GM19023 (cell line): Measurements from ENCODE around the gene TEX36.
"Not testable (repeated sequence)": the region's sequence is repeated elsewhere in the genome, so short reads cannot be mapped to it uniquely, and the experiment has no call there.

Experiments
- ATAC-seq: cut with Tn5 transposase; IDR thresholded peaks from one replicate; pipeline ENCODE4 v1.9.1; 2021; ENCODE audit warnings: mild to moderate bottlenecking, moderate library complexity; ENCODE audit not compliant: unreplicated experiment

The TEX36 gene

GRCh38 chr10:125692601-125693523 is 9.9 kb upstream of the TEX36 start:
- ATAC-seq: no peak

GRCh38 chr10:125692196-125692595 is 9.2 kb upstream of the TEX36 start:
- ATAC-seq: no peak

- no peak for ATAC-seq
These were observed 8.4 kb upstream of the TEX36 start for GRCh38 chr10:125691160-125691981.

DNA sequence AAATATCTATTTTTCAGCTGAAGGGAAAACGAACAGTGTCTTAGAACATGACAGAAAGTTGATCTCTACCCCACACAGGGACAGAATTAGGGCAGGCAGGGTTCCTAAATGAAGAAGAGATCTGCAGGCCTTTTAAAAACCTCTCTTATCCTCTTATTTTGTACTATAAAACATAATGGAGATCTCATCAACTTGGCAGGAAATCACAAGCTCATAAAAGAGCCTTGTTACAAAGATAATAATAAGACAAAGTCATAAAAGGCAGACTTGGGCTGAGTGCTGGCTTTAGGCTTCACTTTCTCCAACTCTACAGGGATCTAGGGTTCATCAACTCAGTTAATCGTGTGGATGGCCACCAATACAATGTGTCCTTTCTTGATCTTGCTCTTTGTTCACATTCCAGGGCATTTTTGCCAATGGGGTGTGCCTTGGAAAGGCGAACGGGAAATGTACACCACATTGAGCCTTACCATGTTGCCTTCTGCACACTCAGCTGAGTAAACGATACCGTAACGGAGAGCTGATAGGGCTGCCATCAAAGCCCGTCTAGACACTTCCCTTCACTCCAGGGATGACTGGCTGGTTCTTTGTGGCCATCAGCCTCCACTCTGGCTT is 7.1 kb upstream of the TEX36 start:
- no peak for ATAC-seq

DNA sequence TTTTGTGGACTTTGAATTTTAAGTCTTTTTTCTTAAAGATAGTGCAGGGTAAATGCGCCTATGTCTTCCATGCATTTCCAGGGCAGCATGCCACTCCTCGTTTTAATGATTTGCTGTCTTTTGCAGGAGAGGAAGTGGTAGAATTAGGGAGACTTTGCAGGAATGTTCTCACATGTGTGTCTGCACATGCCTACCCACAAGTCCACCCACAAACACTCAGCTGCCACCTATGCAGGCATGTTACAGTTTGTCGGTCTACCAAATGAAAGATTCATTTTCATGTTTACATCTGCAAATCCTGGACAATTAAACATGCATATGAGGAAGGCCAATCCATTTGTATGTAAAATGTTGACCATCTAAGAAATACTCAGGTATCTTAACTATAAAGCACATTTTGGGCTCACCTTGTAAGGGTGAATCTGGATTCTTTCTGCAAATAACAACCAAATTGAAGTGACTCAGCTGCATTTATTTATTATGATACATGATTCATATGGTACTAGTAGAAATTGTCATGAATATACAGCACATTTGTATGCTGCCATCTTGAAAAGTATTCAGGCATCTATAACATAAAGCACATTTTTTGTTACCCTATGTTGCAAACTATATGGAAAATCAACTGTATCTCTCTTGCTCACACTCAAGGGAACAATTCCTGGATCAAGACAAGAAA is 4.7 kb upstream of the TEX36 start:
- no peak for ATAC-seq

DNA sequence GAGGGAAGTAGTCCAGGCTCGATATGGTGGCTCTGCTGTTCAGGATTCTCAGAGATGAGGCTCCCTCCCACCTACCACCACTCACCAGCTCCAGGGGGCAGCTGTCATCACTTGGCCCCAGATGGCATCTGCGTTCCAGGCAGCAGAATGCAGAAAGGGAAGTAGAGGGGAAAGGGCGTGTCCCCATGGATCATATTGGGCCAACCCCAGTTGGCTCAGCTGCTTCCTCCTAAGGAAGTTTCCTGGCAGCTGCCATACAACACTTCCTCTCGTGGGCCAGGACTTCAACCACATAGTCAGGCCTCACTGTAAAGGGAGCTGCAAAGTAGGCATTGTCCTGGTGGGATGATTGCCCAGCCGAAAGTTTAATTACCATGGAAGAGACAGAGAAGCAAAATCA is 1.6 kb upstream of the TEX36 start:
- no peak for ATAC-seq

GRCh38 chr10:125683821-125684220 is 858 bp upstream of the TEX36 start:
- ATAC-seq: no peak

GRCh38 chr10:125679436-125679835 is 3.5 kb downstream of the TEX36 start:
- no peak for ATAC-seq

- no peak for ATAC-seq
These were observed 10.1 kb downstream of the TEX36 start for GRCh38 chr10:125672884-125673283.

DNA sequence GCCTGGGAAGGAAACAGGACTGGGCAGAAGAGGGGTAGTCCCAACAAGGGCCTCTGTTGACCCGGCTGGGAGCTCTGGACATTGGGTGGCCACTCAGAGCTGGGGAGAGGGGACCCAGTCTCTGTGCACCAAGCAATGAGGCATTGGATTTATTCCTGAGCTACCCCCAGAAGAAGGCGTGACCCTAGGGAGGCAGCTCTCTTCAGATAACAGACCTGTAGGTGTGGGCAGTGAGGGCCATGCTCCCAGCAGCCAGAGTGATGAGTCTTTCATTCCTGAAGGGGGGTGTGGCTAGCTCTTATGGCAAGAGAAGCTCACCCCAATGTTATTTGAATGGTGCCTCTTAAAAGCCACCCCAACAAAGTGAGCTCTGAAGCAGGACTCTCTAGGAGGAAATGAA is 20.4 kb downstream of the TEX36 start:
- no peak for ATAC-seq

DNA sequence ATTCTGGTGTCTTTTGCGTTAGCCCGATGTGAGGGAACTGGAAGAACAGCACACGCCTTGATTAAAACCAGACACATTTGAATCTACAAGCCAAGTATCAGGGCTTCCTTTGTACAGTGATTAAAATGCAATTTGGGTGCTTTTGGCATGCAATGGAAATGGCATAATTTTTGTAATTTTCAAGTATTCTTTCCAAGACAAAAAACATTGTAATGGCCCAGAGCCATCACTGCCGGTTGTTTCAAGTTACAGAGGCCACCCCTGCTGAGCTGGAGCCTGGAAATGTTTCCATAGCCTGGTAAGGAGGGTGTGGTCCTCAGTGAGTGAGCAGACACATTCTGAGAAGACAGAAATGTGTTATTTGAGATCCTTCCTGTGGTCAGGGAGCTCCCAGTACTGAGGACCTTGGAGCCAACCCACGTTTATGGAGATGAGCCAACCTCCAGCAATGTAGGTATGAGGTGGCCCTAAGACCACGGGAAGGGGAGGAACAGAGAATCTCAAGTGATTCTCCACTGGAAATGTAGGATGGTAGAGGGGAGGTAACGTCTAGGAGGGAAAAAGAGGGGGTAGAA is 20.9 kb downstream of the TEX36 start:
- ATAC-seq: no peak

GRCh38 chr10:125661431-125661940 is 21.5 kb downstream of the TEX36 start:
- ATAC-seq: no peak

GRCh38 chr10:125659071-125659470 is 23.9 kb downstream of the TEX36 start:
- no peak for ATAC-seq

DNA sequence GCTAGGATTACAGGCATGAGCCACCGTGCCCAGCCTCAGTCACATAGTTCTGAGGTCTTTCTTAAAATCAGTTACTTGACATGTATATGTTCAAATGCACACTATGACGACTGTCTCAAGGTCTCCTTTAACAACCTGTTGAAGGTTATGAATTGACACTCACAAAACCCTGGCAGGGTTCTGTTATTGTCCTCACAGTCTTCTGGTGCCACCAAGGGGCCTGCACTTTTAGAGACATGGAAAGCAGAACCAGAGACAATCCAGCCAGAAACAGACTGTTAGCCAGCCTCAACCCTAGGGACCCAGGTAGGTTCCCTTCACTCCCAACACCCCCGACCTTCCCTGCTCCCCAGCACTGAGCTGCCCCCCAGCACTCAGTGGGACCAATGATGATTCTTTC is 26.4 kb downstream of the TEX36 start:
- no peak for ATAC-seq

DNA sequence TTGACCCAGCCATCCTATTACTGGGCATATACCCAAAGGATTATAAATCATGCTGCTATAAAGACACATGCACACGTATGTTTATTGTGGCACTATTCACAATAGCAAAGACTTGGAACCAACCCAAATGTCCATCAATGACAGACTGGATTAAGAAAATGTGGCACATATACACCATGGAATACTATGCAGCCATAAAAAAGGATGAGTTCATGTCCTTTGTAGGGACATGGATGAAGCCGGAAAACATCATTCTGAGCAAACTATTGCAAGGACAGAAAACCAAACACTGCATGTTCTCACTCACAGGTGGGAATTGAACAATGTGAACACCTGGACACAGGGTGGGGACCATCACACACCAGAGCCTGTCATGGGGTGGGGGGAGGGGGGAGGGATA is 29.9 kb downstream of the TEX36 start:
- ATAC-seq: not testable (repeated sequence)

DNA sequence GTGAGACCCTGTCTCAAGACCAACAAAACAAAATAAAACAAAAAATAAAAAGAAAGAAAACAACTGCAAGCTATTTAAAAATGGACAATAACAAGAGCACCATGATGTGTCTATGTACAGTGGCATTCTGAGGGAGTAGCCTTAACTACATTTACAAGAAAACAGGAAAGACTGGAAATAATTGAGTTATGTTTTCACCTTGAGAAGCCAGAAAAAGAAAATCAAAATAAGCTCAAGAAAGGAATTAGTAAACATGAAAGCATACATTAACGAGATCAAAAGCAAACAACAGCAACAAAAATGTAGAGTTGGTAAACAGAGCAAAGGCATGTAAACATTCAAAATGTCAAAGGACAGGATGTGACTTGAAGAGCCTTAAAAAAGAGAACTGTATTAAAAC is 36.7 kb downstream of the TEX36 start:
- no peak for ATAC-seq

DNA sequence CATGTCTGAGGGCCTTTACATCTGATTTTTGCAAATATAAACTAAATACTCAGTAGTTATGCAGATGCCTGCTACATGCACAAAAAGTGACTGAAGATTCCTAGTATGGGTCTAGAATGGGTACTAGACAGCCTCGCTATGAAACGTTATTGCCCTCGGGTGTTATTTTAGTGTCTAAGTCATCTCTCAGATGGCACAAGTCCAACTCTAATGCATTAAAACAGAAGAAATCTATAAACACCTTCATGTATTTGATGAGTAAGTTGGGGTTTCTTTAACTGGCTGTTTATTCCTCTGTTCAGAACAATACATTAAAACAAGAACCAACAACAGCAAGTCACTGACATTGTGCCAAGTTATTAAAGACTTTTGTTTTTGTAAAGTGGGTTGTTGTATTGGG is 41.6 kb downstream of the TEX36 start:
- no peak for ATAC-seq

DNA sequence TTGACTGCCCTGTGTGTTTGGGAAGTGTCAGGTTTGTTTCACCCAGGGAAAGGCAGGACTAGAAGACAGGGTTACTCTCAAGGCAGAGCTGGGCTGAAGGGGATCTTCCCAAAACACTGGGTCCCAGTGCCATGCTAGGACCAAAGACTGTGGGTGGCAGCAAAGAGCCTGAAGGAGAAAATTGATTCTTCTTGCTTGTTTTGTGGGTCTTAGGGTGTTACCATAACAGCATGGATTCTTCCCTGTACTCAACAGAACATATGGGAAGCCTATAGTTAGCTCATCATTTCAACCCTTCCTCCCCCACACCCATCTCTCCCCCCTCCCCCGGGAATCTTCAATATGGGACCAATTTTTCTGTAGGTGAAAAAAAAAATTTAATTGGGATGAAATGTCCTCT is 42.3 kb downstream of the TEX36 start:
- ATAC-seq: no peak

DNA sequence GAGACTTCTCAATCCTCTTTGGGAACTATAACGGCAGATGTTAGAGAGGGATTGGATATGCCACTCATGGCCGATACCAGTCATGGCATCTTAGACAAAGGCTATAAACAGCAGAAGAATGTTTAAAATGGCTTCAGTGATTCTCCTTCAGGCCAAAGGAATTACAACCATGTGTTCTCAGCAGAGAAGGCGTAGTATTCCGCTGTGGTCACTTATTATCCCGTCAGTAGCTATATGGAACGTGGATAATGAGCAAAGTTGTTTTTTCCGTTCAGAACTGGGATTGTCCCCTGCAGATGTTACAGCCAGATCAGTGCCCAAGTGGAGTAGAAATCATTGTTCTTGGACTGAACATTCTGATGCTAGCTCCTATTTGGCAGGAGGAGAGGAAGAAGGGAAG is 43.1 kb downstream of the TEX36 start:
- no peak for ATAC-seq

GRCh38 chr10:125638555-125638954 is 44.4 kb downstream of the TEX36 start:
- ATAC-seq: no peak
